Right lobe of liver (tissue), 6 donors: ENCODE data around the gene PSEN1. TPM values are rescaled to one million over a fixed set of nuclear protein-coding genes. Genes with fewer than 3 reads are reported as not detected.

Experiments used
- ATAC-seq, 4 donors: fragments of 200-7000 bp; cut with Tn5 transposase; one replicate each; pipeline ENCODE4 v1.9.1; 2020; ENCODE audit warnings: mild to moderate bottlenecking in 4 of 4, moderate library complexity in 4 of 4
- DNase-seq, 3 donors: peaks; one replicate each; pipeline ENCODE4 v3.0.0-alpha.2; 2020
- H3K27ac ChIP-seq, 3 donors: fragments of 200-600 bp; one replicate each; pipeline ENCODE4 v1.8.0; 2022
- H3K27me3 ChIP-seq, 2 donors: fragments of 200-600 bp; one replicate each; pipeline ENCODE4 v1.8.0; 2022
- H3K36me3 ChIP-seq, 4 donors: fragments of 200-600 bp; sonication (generic) in 1 of 4; one replicate each; pipeline versions ENCODE4 v1.5.1 to v1.8.0; 2017 to 2022; ENCODE audit warnings: control low read depth in 1 of 4
- H3K4me1 ChIP-seq, 4 donors: fragments of 200-600 bp; sonication (generic) in 1 of 4; one replicate each; pipeline versions ENCODE4 v1.5.1 to v1.8.0; 2017 to 2022; ENCODE audit warnings: control low read depth in 1 of 4
- H3K4me3 ChIP-seq, 3 donors: fragments of 200-600 bp; one replicate each; pipeline ENCODE4 v1.8.0; 2022
- H3K9me3 ChIP-seq, 4 donors: fragments of 200-600 bp; sonication (generic) in 1 of 4; one replicate each; pipeline versions ENCODE4 v1.5.1 to v1.8.0; 2017 to 2022; ENCODE audit warnings: control low read depth in 1 of 4
- POLR2A ChIP-seq: fragments of 450-650 bp; IDR thresholded peaks from one replicate; pipeline ENCODE4 v1.6.1; 2017; ENCODE audit warnings: antibody characterized with exemption, mild to moderate bottlenecking
- WGBS: methylation state at CpG from one replicate; pipeline ENCODE4 v1.1.6; 2018; ENCODE audit warnings: low coverage, low lambda C conversion rate; ENCODE audit not compliant: insufficient coverage; ENCODE audit errors: missing lambda C conversion rate; 5-methylcytosine and 5-hydroxymethylcytosine counted together
- intact Hi-C, 2 donors: fragments of 100-400 bp; cut with DNase I; formaldehyde crosslinking; loops; one replicate each; pipeline versions ENCODE4 v1.11.2 to v1.14.1; 2022
- total RNA-seq, 6 experiments: library from RNA; depleted of rRNA in 2 of 6; stranded (reverse); fragments of >200 nt in 2 of 6; fragmentation: NEBNext Ultra II Directional in 3 of 6; extraction: Animal tissue kit (Norgen Biotek cat#: 25700) in 3 of 6; gene quantifications; one replicate each; pipeline versions ENCODE4 v1.1.0 to v1.2.4, GENCODE V29; 2016 to 2023
- TF ChIP-seq, protein P1 (sequence below), 4 donors: fragments of 200-600 bp in 3 of 4; fragments of 450-650 bp in 1 of 4; IDR thresholded peaks; one replicate each; pipeline versions ENCODE4 v1.5.1 to v1.8.0; 2016 to 2022; ENCODE audit warnings: antibody characterized with exemption in 4 of 4, mild to moderate bottlenecking in 2 of 4
- donor health status: DM: no; HTN: yes; CAD: no.
- donor health status: DM: no; HTN: no; CAD: no.
- donor health status: DM: no; HTN: no; CAD: no.
- donor health status: DM: no; HTN: yes; CAD: no.
- donor health status: DM: no; HTN: yes; CAD: no.

The PSEN1 gene
- total RNA-seq, 6 experiments from 2014 or later, result 22.5 to 28.2 (median 25.0) TPM

DNA sequence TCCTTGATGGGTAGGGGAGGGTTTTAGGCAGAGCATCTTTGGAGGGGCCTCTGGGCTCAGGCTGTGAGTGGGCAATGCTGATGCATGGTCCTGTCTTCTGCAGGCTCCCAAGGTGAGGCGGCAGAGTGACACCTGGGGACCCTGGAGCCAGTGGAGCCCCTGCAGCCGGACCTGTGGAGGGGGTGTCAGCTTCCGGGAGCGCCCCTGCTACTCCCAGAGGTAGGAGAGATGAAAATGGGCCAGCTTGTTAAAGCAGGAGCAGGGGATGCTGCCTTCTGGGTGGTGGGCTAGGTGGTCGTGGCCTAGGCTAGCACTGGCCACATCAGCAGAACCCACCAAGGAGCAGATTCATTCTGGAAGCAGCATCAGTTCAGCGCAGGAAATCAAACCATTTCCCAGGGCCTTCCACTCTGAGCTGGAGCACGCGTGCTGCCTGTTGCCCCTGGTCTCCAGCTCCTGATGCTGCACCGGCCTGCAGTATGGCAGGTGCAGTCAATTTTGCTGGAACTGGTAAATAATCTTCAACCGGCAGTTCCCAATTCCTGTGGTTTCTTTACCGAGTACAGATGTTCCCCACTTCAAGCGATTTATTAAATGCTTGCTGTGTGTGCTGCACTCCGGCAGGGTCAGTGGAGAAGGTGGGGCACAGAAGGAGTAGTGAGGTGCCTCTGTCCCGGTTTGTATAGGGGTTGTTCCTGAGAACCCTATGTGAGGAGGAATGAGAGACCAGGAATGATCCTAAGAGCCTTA, 108.4 kb downstream of the PSEN1 start:
- Histone ChIP-seq H3K36me3 (no peaks in the 10 kb centered on the region), H3K9me3 (no peaks in the 10 kb centered on the region), H3K4me1 (peaks cover 0 to 2% (median 0%) of the 10 kb centered on the region in 4 donors), H3K27me3 (peaks cover 0 to 3% of the 10 kb centered on the region in 2 donors), H3K27ac (no peak overlapping the region), H3K4me3 (no peak overlapping the region)
- intact Hi-C loops, result no loop called here
- ATAC-seq (no peak), DNase-seq (peak in 1 of 3 donors; percentile 15)
- TF ChIP-seq, protein P1, sequence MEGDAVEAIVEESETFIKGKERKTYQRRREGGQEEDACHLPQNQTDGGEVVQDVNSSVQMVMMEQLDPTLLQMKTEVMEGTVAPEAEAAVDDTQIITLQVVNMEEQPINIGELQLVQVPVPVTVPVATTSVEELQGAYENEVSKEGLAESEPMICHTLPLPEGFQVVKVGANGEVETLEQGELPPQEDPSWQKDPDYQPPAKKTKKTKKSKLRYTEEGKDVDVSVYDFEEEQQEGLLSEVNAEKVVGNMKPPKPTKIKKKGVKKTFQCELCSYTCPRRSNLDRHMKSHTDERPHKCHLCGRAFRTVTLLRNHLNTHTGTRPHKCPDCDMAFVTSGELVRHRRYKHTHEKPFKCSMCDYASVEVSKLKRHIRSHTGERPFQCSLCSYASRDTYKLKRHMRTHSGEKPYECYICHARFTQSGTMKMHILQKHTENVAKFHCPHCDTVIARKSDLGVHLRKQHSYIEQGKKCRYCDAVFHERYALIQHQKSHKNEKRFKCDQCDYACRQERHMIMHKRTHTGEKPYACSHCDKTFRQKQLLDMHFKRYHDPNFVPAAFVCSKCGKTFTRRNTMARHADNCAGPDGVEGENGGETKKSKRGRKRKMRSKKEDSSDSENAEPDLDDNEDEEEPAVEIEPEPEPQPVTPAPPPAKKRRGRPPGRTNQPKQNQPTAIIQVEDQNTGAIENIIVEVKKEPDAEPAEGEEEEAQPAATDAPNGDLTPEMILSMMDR (IDR thresholded peaks at IDR 0.05), result no peak
- no peak for TF ChIP-seq POLR2A
- WGBS, result 90% methylated on average over 7 of the region's 14 CpGs

DNA sequence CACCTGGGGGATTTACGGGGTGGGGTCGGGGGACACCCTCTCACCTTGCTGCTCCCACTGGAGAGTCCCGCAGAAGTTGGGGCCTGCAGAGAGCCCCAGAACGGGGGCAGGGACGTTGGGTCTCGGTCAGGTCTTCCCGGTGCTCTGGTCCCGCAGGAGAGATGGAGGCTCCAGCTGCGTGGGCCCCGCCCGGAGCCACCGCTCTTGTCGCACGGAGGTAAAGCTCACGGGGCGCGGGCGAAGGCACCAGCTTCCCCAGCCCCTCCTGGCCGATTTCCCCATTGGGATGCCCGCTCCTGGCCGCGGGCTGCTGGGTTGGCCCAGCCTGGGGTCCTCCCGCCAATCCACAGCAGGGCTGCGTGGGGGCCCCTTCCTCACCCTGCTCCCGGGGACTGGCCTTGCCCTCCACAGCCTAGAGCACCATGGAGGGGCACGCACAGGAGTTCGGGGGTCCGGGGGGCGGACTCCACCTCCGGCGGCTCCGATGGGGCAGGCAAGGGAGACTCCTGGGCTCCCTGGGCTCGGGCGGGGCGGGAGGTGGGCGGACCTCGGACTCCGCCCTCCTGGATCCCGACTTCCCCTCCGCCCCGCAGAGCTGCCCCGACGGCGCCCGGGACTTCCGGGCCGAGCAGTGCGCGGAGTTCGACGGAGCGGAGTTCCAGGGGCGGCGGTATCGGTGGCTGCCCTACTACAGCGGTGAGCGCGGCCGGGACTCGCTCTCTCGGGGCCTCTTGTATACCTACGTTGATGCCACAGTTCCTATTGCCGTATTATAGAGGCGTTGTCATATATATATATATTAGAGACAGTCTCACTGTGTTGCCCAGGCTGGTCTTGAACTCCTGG, 109.4 kb downstream of the PSEN1 start:
- no peaks in the 10 kb centered on the region for H3K36me3 ChIP-seq
- H3K27ac ChIP-seq, result no peak overlapping the region
- no peaks in the 10 kb centered on the region for H3K4me1 ChIP-seq
- intact Hi-C loops, result no loop called here
- peak; percentile 51 to 72 (median 69) for DNase-seq
- H3K27me3 ChIP-seq, result no peaks in the 10 kb centered on the region
- peak; percentile 77 to 89 (median 84) for ATAC-seq
- 5% methylated on average over 10 of the region's 64 CpGs for WGBS
- peak overlapping the region; percentile 29 to 49 (median 31) for H3K4me3 ChIP-seq
- TF ChIP-seq POLR2A, result no peak
- TF ChIP-seq, protein P1 (IDR thresholded peaks at IDR 0.05), result no peak
- no peaks in the 10 kb centered on the region for H3K9me3 ChIP-seq

DNA sequence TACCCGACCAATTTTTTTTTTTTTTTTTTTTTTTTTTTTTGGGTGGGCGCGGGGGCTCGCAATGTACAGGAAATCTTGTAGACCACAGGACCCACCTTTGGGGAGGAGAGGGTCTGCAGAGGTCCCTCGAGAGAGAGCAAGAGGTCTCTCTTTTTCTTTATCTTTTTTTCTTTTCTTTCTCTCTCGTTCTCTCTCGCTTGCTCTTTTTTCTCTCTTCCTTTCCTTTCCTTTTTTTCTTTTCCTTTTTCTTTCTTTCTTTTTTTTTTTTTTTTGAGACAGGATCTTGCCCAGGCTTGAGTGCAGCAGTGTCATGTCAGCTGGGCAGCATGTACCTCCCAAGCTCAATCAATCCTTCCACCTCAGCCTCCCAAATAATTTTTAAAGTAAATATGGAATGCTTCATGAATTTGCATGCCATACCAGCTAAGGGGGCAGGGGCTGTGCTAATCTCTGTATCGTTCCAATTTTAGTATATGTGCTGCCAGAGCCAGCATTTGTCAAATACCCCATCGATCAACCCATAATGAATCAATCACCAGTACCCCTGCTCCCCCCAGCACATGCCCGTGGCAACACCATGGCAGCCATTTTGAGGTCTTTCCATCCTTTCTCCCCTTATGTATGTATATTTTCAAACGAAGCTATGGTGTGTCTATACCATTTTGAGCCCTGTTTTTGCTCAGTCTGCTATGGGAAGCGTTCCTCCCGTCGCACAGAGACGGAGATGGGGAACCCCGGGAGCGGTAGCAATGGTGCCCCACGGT, 110.3 kb downstream of the PSEN1 start:
- intact Hi-C loops, result no loop called here
- ATAC-seq (no peak), DNase-seq (no peak)
- Histone ChIP-seq H3K27me3 (no peaks in the 10 kb centered on the region), H3K9me3 (no peaks in the 10 kb centered on the region), H3K4me1 (no peaks in the 10 kb centered on the region), H3K36me3 (no peaks in the 10 kb centered on the region), H3K4me3 (peak overlapping the region in 2 of 3 donors; percentile 31 to 49), H3K27ac (no peak overlapping the region)
- TF ChIP-seq, protein P1 (IDR thresholded peaks at IDR 0.05), result no peak
- no peak for TF ChIP-seq POLR2A
- WGBS, result 57% methylated on average over 15 of the region's 18 CpGs

DNA sequence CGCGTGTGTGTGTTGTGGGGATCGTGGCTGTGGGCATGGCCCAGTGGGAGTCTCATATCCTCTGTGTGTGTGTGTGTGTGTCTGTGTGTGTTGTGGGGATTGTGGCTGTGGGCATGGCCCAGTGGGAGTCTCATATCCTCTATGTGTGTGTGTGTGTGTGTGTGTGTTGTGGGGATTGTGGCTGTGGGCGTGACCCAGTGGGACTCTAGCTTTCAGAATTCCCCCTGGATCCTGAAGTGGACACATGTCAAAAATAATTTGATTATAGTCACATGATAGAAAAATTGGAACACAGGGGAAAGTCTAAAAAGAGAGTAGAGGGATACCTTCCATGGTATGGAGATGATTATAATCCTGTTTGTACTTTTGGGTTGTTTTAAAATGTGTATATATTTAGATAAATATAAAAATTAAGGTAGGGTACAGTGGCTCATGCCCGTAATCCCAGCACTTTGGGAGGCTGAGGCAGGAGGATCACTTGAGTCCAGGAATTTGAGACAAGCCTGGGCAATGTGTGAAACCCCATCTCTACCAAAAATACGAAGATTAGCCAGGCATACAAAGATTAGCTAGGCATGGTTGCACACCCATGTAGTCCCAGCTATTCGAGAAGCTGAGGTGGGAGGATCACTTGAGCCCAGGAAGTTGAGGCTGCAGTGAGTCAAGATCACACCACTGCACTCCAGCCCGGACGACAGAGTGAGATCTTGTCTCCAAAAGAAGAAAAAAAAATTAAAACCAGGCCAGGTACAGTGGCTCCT, 112.0 kb downstream of the PSEN1 start:
- TF ChIP-seq POLR2A, result no peak
- TF ChIP-seq, protein P1 (IDR thresholded peaks at IDR 0.05), result no peak
- ATAC-seq, result no peak
- H3K27me3 ChIP-seq, result no peaks in the 10 kb centered on the region
- no peak overlapping the region for H3K4me3 ChIP-seq
- DNase-seq, result no peak
- 53% methylated on average over 5 of the region's 9 CpGs for WGBS
- no peaks in the 10 kb centered on the region for H3K9me3 ChIP-seq
- intact Hi-C loops, result no loop called here
- no peak overlapping the region for H3K27ac ChIP-seq
- H3K36me3 ChIP-seq, result no peaks in the 10 kb centered on the region
- H3K4me1 ChIP-seq, result no peaks in the 10 kb centered on the region
